GM21381 (cell line): ENCODE data around the gene ATP1A4.

Source experiments
- ATAC-seq: cut with Tn5 transposase; IDR thresholded peaks from one replicate; pipeline ENCODE4 v1.9.1; 2021; ENCODE audit warnings: mild to moderate bottlenecking, moderate library complexity; ENCODE audit not compliant: unreplicated experiment

ATP1A4 gene

DNA sequence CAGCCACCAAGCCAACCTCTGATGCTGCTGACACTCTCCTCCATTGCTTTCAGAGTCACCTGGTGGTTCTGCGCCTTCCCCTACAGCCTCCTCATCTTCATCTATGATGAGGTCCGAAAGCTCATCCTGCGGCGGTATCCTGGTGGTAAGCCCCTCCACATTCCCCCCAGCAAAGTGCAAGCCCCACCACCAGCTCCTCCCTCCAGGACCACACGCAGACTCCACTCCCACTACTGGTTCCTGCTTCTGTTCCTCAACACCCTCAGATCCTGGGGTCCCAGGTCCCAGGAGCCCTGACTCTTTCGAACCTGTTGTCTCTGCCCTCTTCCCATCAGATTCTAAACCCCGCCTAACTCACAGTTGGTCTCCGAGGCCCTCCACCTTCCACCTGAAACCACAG is 11.6 kb upstream of the ATP1A4 start:
- ATAC-seq, result no peak

DNA sequence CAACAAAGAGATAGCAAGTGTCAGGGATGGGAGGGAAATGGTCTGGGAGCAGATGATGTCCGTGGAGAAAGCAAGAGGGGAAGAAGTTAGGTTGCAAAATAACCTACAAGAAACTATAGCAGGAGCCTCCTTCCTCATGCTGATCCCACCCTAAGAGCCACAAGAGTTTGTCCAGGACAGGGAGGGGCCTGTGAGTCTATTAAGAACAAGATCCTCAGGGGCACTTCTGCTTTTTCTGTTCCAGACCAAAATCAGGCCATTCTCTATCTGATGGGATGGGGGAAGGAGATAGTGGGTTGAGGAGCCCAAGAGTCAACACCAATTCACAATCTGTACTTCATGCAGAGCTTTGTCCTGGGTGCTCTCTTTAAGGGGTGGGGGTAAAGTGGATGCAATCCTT is 7.7 kb upstream of the ATP1A4 start:
- ATAC-seq, result no peak

DNA sequence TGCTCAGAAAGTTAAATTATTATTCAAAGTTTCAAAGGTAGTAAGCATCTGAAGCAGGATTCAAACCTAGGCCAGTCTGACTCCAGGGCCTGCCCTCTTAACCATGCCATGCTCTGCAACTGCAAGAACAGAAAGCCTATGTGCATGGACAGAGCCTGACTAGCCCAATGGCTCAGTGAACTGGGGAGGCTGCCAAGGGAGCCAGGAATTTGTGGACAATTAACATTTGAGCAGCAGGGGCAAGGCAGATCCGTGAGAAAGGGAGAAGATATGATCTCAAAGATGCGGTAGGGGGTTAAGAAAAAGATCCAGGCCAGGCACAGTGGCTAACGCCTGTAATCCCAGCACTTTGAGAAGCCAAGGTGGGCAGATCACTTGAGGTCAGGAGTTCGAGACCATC is 6.5 kb upstream of the ATP1A4 start:
- no peak for ATAC-seq

DNA sequence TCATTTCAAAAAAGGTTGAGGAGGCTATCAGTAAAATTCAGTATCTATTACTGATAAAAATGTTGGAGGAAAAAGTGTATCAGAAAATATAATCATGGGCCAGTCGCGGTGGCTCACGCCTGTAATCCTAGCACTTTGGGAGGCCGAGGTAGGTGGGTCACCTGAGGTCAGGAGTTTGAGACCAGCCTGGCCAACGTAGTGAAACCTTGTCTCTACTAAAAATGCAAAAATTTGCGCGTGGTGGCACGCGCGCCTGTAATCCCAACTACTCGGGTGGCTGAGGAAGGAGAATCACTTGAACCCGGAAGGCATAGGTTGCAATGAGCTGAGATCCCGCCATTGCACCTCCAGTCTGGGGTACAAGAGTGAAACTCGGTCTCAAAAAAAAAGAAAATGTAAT is 5.3 kb upstream of the ATP1A4 start:
- no peak for ATAC-seq

DNA sequence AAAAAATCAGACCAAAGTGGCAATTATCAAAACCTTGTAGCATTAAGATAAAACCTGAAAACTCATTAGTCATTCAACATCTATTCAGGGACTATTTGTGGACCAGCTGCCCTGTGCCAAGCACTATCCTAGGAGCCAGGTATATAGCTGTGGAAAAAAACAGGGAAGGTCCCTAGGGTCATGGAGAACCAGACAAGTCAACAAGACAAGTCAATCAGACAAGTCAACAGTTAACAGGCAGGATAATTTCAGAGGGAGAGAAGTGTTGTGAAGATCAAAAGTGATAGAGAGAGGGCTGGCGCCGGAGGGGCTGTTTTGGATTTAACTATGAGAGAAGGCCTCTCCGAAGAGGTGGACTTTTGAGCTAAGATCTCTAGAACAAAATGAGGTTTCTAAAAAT is 3.3 kb upstream of the ATP1A4 start:
- no peak for ATAC-seq

DNA sequence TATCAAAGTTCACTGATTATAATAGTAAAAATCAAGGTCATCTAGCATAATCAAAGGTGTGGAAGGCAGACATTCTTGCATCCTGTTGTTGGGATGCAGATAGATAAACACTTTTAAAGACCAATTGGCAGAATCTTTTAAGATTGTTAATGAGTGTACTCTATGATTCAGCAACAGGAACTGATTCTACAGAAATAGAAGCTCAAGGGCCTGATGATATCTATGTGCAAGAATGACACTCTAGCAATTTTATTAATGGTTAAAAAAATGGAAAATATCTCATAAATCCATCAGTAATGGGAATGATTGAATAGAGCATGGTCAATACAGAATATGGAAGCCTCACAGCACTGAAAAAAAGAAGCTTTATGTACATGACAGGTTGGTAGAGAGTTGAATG is 2.2 kb upstream of the ATP1A4 start:
- no peak for ATAC-seq

DNA sequence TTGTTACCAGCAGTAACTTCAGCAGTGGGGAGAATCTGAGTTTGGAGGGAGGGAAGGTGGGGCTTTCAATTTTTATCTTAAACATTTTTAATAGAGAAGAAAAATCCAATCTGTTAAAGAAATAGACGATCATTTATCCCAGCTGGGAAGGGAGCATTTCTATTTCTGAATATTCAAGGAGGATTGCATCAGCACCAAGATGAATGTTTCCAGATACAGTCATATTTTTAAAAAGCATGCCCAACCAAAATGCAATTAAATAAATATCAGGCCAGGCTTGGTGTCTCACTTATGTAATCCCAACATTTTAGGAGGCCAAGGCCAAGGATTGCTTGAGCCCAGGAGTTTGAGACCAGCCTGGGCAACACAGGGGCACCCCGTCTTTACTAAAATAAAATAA is 1.7 kb upstream of the ATP1A4 start:
- ATAC-seq, result no peak

DNA sequence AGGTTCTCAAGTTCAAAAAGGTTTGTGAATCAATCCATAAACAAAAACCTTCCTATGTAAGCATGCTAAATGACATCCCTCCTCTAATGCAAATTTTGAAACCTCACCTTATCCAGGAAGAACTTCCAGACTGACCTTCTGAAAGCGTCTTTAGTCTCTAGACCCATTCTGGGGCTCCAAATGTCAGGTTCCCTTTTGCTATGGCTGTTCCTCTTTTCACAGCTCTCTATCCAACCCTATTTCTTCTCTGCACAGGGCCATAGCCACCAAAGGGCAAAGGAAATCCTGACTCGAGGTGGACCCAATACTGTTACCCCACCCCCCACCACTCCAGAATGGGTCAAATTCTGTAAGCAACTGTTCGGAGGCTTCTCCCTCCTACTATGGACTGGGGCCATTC is 3.4 kb downstream of the ATP1A4 start:
- ATAC-seq, result no peak

DNA sequence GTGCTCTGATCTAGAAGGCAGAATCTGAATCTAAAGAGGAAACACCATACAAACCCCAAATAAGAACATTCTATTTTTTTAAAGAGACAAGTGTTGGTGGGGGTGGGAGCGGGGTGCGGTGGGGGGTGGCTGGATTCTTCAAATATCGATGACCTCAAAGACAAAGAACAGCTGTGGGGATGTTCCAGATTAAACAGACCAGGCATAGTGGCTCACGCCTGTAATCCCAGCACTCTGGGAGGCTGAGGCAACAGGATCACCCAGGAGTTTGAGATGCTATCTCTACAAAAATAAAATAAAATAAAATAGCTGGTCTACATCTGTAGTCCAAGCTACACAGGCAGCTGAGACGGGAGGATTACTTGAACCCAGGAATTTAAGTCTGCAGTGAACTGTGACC is 5.0 kb downstream of the ATP1A4 start:
- ATAC-seq, result no peak

DNA sequence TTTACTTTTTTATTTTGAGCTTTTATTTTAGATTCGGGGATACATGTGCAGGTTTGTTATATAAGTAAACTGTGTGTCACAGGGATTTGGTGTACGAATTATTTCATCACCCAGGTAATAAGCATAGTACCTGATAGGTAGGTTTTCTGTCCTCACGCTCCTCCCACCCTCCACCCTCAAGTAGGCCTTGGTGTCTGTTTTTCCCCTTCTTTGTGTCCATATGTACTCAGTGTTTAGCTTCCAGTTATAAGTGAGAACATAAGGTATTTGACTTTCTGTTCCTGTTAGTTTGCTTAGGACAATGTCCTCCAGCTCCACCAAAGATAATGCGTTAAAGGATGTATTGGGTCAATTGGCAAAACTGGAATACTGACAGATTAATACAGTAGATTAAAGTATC is 5.8 kb downstream of the ATP1A4 start:
- no peak for ATAC-seq

DNA sequence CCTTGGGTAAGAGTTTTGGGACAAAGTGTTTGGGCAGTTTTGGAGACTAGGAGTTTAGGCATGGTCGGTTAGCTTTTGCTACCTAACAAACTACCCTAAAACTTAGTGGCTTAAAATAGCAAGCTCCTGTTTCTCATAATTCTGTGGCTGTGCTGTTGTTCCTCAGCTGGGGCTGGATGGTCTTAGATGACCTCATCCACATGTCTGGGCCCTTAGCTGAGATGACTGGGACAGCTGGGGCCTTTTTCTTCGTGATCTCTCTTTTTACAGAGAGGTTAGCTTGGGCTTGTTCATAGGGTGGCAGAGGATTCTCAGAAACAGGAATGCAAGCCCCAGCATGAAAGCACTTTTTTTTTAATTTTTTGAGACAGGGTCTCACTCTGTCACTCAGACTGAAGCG is 6.6 kb downstream of the ATP1A4 start:
- no peak for ATAC-seq

DNA sequence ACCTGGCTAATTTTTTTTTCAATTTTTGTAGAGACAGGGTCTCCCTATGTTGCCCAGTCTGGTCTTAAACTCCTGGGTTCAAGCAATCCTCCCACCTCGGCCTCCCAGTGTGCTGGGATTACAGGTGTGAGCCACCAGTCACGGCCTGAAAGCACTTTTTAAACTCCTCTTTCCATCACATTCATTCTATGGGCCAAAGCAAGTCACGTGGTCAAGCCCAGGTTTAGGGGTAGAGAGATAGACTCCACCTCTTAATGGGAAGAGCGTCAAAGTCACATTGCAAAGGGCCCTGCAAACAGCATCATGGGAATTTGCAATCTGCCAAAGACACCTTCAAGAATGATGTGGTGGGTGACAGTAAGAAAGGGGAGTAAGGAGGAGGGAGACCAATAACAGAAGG is 7.1 kb downstream of the ATP1A4 start:
- ATAC-seq, result no peak

DNA sequence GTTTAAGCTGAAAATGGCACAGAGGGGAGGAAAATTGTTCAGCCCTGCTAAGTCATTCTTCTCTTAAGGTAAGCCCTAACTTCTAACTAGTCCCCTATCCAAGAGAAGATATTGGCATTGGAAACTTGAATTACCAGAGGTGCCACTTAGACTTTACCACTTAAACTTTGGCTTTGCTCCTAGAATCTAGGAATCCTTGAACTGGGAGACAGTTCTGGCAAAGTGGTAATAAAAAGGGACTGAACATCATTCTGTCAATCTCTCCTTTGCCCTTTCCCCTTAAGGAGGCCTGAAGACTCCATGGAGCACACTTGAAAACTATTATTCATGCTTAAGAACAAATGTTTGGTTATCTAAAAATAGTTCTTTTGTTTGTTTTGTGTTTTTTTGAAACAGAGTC is 8.4 kb downstream of the ATP1A4 start:
- no peak for ATAC-seq

DNA sequence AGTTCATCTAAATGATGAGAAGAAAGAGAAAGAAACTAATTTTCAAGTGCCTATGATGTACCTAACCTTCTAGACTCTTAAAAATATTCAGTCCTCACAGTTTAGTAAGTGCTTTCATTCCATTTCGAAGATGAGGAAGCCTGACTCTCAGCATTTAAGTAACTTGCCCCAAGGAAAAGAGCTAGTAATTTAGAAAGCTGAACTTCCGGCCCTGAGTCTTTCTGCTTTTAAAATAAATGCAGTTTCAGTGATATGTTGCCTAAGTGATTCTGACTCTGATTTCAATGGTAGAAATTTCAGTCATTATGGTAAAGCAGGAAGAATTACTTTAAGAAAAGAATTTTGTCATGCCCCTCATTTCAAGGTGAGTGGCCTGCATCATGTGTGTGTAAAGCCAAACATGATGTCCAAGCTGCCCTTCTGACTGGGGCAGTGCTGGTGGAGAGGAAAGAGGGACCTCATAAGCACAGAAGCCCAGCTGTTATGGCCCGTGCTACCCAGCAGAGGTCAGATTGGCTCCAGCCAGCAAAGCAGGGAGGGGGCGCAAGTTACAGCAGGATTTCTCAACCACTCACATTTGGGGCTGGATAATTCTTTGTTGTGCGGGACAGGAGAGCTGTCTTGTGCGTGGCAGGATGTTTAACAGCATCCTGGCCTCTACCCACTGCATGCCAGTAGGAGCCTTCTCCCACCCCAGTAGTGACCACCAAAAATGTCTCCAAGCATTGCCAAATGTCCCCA is 10.7 kb downstream of the ATP1A4 start:
- no peak for ATAC-seq

DNA sequence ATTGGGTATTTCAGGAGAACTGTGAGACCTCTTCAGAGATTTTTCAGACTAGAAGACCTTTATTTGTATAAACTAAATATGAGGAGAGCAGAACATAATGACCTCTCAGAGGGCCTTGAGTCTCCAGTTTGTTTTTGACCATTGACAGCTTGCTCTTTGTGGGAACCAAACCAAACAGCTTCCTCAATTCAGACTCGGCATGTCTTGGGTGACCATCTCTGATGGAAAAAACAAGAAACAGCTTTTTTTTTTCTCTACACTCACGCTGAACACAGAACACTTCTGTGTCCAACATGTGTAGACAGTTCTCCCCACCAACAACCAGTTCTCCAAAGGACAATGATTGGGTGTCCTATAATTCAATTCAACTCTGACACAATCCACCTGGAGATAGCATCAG is 11.5 kb downstream of the ATP1A4 start:
- ATAC-seq, result no peak

DNA sequence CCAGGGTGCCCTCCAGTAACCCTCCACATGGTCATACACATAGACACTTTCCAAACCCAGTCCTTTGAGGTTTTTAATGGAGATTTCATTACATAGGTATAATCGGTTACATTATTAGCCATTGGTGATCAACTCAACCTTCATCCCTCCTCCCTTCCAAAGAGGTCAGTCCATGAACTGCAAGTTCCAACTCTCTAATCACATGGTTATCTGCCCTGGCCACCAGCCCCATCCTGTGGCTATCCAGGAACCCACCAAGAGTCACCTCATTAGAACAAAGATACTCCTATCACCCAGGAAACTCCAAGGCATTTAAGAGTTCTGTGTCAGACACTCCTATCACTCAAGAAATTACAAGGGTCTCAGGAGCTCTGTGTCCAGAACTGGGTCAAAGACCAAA is 12.2 kb downstream of the ATP1A4 start:
- ATAC-seq, result no peak

DNA sequence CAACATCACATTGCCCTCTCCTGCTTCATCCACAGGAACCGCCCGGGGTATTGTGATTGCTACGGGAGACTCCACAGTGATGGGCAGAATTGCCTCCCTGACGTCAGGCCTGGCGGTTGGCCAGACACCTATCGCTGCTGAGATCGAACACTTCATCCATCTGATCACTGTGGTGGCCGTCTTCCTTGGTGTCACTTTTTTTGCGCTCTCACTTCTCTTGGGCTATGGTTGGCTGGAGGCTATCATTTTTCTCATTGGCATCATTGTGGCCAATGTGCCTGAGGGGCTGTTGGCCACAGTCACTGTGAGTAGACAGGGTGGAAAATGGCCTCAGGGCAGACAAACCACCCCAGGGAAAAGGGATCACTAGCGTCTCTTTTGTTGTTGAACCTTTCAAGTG is 12.7 kb downstream of the ATP1A4 start:
- ATAC-seq, result no peak

DNA sequence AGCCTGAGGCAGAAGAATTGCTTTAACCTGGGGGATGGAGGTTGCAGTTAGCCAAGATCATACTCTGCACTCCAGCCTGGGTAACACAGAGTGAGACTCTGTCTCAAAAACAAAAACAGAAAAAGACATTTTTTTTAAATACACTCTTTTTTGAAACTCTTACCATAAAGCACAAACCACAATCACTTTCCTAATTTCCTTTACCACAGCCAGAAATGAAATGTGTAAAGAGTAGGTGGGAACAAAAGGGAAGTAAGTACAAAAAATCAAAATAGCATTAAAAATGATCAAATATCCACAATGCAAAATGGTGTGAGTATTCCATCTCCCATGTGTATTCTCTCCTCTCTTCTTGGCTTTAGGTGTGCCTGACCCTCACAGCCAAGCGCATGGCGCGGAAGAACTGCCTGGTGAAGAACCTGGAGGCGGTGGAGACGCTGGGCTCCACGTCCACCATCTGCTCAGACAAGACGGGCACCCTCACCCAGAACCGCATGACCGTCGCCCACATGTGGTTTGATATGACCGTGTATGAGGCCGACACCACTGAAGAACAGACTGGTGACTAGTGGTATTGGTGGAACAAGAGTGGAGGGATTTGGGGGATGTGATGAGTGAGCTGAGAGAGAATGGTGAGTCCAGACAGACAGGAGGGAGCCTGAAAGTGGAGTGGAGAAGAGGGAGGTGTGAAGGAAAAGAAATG is 14.9 kb downstream of the ATP1A4 start:
- no peak for ATAC-seq

DNA sequence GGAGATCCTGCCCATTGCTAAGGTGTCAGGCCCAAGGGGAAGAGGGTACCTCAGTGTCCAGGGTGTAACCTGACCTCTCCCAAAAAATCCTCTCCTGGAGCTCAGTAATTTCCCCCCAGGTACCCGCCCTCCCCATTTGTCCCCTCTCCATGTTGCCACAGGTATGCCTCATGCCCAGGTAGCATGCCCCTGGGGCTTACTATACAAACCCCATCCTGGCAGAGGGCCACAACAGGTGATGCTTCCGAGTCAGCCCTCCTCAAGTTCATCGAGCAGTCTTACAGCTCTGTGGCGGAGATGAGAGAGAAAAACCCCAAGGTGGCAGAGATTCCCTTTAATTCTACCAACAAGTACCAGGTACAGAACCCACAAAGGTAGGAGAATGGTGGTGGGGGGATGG is 15.7 kb downstream of the ATP1A4 start:
- no peak for ATAC-seq

DNA sequence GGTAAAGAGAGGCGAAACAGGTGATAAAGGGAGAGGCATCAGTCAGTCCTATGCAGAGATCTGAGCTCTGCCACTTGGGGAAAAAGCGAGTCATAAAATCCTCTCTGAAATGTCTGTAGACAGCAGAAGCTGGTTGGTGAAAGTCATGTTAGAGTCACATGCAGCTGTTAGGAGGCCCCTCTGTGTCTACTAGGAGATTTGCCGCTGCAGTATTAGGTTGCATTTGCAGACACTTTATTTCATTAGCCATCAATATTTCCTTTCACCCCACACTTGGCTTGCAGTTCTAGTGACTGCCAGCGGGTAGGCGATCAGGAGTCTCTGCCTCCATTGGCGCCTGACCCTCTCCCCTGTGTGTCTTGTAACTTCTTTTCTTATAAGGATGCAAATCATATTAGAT is 16.2 kb downstream of the ATP1A4 start:
- no peak for ATAC-seq

DNA sequence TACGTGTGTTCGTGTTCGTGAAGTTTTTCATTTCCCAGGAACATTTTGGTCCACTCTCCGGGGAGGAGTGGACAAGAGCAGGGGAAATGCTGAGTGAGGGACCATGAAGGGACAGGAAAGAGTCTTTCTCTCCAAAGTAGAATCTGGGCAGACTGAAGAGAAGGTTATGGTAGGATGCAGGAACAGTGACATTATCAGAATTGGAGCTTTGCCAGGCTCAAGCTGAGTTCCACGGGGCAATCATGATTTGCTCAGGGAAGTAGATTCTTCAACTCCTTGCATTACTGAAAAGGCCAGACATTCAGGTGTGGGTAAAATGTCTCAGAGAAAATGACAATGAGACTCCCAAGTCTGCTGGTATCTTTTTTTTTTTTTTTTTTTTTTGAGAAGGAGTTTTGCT is 16.6 kb downstream of the ATP1A4 start:
- no peak for ATAC-seq

DNA sequence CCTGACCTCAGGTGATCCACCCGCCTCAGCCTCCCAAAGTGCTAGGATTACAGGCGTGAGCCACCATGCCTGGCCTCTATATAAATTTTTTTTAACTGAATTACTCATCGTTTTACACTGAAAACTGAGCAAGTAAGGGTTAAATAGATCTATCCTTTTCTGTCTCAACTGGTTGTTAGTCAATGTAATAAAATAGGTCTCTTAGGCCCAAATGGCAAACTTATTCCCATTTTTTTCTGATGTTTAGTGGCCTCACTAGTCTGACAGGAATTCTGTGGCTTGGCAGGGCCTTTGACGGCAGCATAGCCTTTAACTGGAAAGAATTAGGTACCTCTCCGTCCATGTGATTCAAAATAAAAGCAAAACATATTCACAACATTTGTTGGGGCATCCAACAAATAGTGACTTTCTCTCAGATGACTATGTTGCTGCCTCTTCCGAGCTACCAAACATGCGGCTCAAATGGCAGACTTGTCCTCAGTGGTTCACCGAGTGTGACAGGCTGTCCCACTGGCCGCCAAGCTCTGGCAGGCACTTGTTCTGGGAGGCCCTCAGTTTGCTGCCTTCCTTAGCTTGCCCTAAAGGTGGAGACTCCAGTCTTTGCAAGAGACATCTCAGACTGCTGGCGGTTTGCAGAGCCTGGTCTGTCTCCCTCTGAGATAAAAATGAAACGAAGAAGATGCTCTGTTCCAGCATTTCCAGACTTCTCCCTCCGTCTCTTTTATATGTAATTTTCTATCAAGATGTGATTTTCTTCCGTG is 17.4 kb downstream of the ATP1A4 start:
- no peak for ATAC-seq
